A549 treated with DMSO at 1 μM for 4 hours (cell line): ENCODE measurements around the gene DZANK1. TPM values are rescaled to one million over a fixed set of nuclear protein-coding genes. Genes with fewer than 3 reads are reported as not detected.

Experiments
- total RNA-seq: library from RNA; stranded (reverse); fragments of 200-300 nt; extraction: Qiagen RNA extraction; gene quantifications from 5 replicates; pipeline ENCODE4 v1.2.3, GENCODE V29; 2022; ENCODE audit warnings: low read depth

DZANK1 gene
- 2.8 to 3.2 TPM (median 2.8 TPM) in 5 replicates for total RNA-seq

GRCh38 chr20:18466894-18467730 lies at the start of gene DZANK1, which contains the start of gene POLR3F:
DZANK1 (minus strand) TSS chr20:18467030; CDS start chr20:18465358, 1,672 bp downstream.
POLR3F (plus strand) TSS chr20:18467390; CDS start chr20:18467507, 117 bp downstream.

DNA sequence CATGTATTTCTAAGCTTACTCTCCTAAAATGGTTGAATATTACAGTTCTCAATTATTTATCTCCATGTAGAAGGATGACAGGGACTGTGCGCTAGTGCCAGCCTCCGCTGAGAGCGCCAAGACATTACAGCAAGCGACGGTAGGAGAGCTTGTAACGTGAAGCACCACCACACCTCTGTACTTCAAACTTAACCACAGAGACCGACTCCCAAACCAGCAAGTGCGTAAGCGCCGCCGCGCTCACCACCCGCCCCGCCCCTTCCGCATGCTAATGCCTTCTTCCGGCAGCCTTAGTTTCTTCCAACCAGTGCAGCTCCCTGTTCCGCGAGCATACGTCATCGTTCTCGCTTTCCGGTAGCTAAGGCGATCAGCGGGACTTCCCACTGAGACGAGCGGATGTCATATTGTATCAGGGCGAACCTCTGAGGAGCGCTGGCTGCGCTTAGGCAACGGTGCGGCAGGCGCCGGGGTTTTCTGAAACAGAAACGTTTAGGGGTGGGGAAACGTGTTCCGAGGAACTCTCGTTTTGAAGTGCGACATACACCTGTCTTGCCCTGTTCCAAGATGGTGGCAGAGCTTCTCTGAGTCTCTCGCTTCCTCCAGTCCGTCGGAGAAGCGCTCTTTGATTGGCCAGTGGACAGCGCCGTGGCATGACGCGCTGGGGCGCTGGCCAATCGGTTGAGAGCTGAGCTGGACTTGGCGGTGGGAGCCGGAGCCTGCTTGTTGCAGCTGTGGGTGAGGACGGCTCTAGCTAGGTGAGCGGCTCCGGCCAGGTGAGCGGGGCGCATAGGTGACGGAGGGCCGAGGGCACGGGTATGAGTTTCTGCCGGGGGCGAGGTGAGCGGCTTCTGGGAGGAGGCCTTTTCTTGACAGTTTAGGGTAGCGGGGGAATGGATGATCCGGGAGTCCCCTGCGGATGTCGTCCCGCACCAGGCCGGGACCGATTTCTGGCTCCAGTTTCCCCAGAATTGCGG lies 40.7 kb upstream of the DZANK1 start, which contains the start of gene SEC23B:
TSS of gene SEC23B (plus strand) at position 723 of the 974 bp plus-strand sequence. CDS start 2,896 bp downstream, outside the sequence.

DNA sequence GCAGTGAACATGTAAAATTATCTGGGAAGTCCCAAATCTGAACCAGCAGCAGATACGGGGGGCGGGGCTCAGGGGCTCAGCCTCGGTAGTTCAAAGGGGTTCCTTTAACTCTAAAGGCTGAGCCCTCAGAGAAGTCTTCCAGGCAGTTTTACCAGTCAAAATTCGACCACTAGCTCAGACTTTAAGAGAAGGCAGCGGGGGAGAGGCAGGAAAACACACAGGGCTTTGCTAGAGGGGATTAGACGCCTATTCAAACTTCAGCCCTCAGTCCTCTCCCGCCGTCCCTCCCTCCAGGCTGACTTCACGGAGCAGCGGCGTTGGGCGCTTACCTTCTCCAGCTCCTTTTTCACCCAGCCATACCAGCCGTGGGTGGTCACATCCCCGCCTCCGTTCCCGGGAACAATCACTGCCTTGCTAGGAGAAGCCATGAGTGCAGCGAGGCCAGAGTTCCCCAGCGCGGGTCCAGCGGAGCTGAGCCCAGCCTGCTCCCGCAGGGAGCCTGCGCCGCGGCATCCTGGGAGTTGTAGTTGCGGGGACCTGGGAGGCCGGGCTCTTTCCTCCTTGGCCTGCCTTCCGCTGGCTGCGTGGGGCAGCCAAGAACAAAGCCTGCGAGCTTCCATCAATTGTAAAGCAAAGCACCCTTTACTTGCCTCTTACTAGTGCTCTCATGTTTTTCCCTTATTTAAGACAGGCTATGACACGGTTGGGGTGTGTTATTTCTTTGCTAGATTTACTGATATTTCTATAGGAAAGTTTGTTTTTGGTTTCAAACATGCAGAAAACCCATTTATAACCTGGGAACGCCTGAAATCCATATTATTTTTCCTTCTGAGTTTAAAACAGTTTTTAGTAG lies 30.1 kb upstream of the DZANK1 start, which contains the start of gene RBBP9:
TSS of gene RBBP9 (minus strand) at position 486 of the 853 bp plus-strand sequence. CDS start at position 428, 58 bp downstream.

Other genes with a start within 250 kb of the DZANK1 start
- 9.5 to 14.8 TPM (median 10.1 TPM) in 5 replicates for gene ZNF133, start 178.5 kb downstream of the DZANK1 start, total RNA-seq
- 15.5 to 24.2 TPM (median 16.4 TPM) in 5 replicates for gene POLR3F, start 360 bp upstream of the DZANK1 start, total RNA-seq
- 14.7 to 18.5 TPM (median 17.0 TPM) in 5 replicates for gene RBBP9, start 30.2 kb upstream of the DZANK1 start, total RNA-seq
- 59.4 to 68.4 TPM (median 65.4 TPM) in 5 replicates for gene SEC23B, start 40.9 kb upstream of the DZANK1 start, total RNA-seq
- 131 to 174 TPM (median 136 TPM) in 5 replicates for gene SMIM26, start 100.4 kb upstream of the DZANK1 start, total RNA-seq
- 75.4 to 81.2 TPM (median 78.7 TPM) in 5 replicates for gene DTD1, start 121.0 kb upstream of the DZANK1 start, total RNA-seq